Activated CD4-positive, CD25-positive, alpha-beta regulatory T cell treated with anti-CD3 and anti-CD28 coated beads, Interleukin-2, amount 50 U/mL, for 16 hours (primary cell): Measurements from ENCODE around the gene FRMD8.

ENCODE experiments used
- DNase-seq: peaks from one replicate; pipeline ENCODE4 v3.0.0-alpha.2; 2020; ENCODE audit warnings: low read depth, low spot score

Gene FRMD8

GRCh38 chr11:65392899-65393298, 6.5 kb downstream of the FRMD8 start:
- DNase-seq = no peak

- DNase-seq = no peak
Measured at GRCh38 chr11:65393513-65394079, 7.2 kb downstream of the FRMD8 start.

- no peak for DNase-seq
Measured at GRCh38 chr11:65394125-65394536, 7.7 kb downstream of the FRMD8 start.

- no peak for DNase-seq
Measured at GRCh38 chr11:65395961-65396530, 9.6 kb downstream of the FRMD8 start.

- DNase-seq = no peak
Measured at GRCh38 chr11:65396769-65397745, 10.6 kb downstream of the FRMD8 start.

GRCh38 chr11:65398362-65398910, 12.0 kb downstream of the FRMD8 start:
- DNase-seq = no peak

- no peak for DNase-seq
Measured at GRCh38 chr11:65399249-65399648, 12.8 kb downstream of the FRMD8 start.

- no peak for DNase-seq
Measured at GRCh38 chr11:65399845-65400244, 13.4 kb downstream of the FRMD8 start.

- no peak for DNase-seq
Measured at GRCh38 chr11:65400307-65401072, 14.1 kb downstream of the FRMD8 start.

- no peak for DNase-seq
Measured at GRCh38 chr11:65401073-65401802, 14.8 kb downstream of the FRMD8 start.

- DNase-seq = no peak
Measured at GRCh38 chr11:65401803-65402248, 15.4 kb downstream of the FRMD8 start.

- no peak for DNase-seq
Measured at GRCh38 chr11:65402790-65403189, 16.4 kb downstream of the FRMD8 start.

- DNase-seq = no peak
Measured at GRCh38 chr11:65403607-65404121, 17.2 kb downstream of the FRMD8 start.

GRCh38 chr11:65404210-65404609, 17.8 kb downstream of the FRMD8 start:
- DNase-seq = no peak

- DNase-seq = no peak
Measured at GRCh38 chr11:65404638-65405339, 18.4 kb downstream of the FRMD8 start.

GRCh38 chr11:65410936-65411680, 24.7 kb downstream of the FRMD8 start:
- DNase-seq = no peak

GRCh38 chr11:65411681-65412070, 25.2 kb downstream of the FRMD8 start:
- no peak for DNase-seq

GRCh38 chr11:65412271-65413076, 26.0 kb downstream of the FRMD8 start:
- DNase-seq = no peak
